H9 (cell line): ENCODE data around the gene TBC1D23. TPM values are rescaled to one million over a fixed set of nuclear protein-coding genes. Genes with fewer than 3 reads are reported as not detected.

Experiments
- DNase-seq: peaks from one replicate; pipeline ENCODE4 v3.0.0-alpha.2; 2017
- H2AFZ ChIP-seq: one replicate; pipeline ENCODE4 v1.6.1; 2013; ENCODE audit warnings: mild to moderate bottlenecking, low read length, control low read depth, moderate library complexity
- H2AK5ac ChIP-seq: 2 replicates; pipeline ENCODE4 v1.6.1; 2013; ENCODE audit warnings: low read length, control low read depth, mixed read lengths; ENCODE audit not compliant: insufficient read length
- H2BK120ac ChIP-seq: one replicate; pipeline ENCODE4 v1.6.1; 2013; ENCODE audit warnings: low read depth, mild to moderate bottlenecking, low read length, control low read depth, inconsistent platforms; ENCODE audit not compliant: poor library complexity, severe bottlenecking
- H2BK12ac ChIP-seq: 2 replicates; pipeline ENCODE4 v1.6.1; 2013; ENCODE audit warnings: low read length, control low read depth, mixed read lengths, low read depth; ENCODE audit not compliant: insufficient read length
- H2BK15ac ChIP-seq: 2 replicates; pipeline ENCODE4 v1.6.1; 2013; ENCODE audit warnings: low read depth, low read length, control low read depth
- H2BK20ac ChIP-seq: one replicate; pipeline ENCODE4 v1.6.1; 2013; ENCODE audit warnings: low read depth, mild to moderate bottlenecking, low read length, control low read depth, inconsistent platforms; ENCODE audit not compliant: poor library complexity, severe bottlenecking
- H2BK5ac ChIP-seq: 2 replicates; pipeline ENCODE4 v1.6.1; 2013; ENCODE audit warnings: low read length, control low read depth, mixed read lengths; ENCODE audit not compliant: insufficient read length
- H3K14ac ChIP-seq: 2 replicates; pipeline ENCODE4 v1.6.1; 2013; ENCODE audit warnings: low read length, control low read depth; ENCODE audit not compliant: insufficient read depth
- H3K18ac ChIP-seq: 2 replicates; pipeline ENCODE4 v1.6.1; 2013; ENCODE audit warnings: low read depth, mild to moderate bottlenecking, mixed read lengths, low read length, control low read depth; ENCODE audit not compliant: insufficient read length
- H3K23ac ChIP-seq: 2 replicates; pipeline ENCODE4 v1.6.1; 2013; ENCODE audit warnings: low read length, control low read depth, mixed read lengths, low read depth; ENCODE audit not compliant: insufficient read length
- H3K23me2 ChIP-seq: 2 replicates; pipeline ENCODE4 v1.6.1; 2013; ENCODE audit warnings: low read depth, mild to moderate bottlenecking, mixed read lengths, low read length, control low read depth; ENCODE audit not compliant: insufficient read length, poor library complexity, severe bottlenecking
- H3K27ac ChIP-seq: 2 replicates; pipeline ENCODE4 v1.5.1; 2013; ENCODE audit warnings: low read length, control low read depth, mixed read lengths, low read depth; ENCODE audit not compliant: insufficient read length
- H3K27me3 ChIP-seq: 2 replicates; pipeline ENCODE4 v1.6.1; 2013; ENCODE audit warnings: low read length, control low read depth, inconsistent platforms; ENCODE audit not compliant: insufficient read depth
- H3K4ac ChIP-seq: 2 replicates; pipeline ENCODE4 v1.6.1; 2013; ENCODE audit warnings: low read depth, mild to moderate bottlenecking, control low read depth, inconsistent platforms, low read length, moderate library complexity
- H3K4me1 ChIP-seq: 2 replicates; pipeline ENCODE4 v1.6.1; 2013; ENCODE audit warnings: low read length, control low read depth, inconsistent platforms; ENCODE audit not compliant: insufficient read depth
- H3K4me2 ChIP-seq: 2 replicates; pipeline ENCODE4 v1.6.1; 2013; ENCODE audit warnings: low read length, control low read depth, mixed read lengths; ENCODE audit not compliant: insufficient read length, insufficient read depth
- H3K56ac ChIP-seq: 2 replicates; pipeline ENCODE4 v1.6.1; 2013; ENCODE audit warnings: low read depth, mild to moderate bottlenecking, mixed read lengths, low read length, control low read depth; ENCODE audit not compliant: insufficient read length
- H3K79me1 ChIP-seq: 2 replicates; pipeline ENCODE4 v1.6.1; 2013; ENCODE audit warnings: low read depth, mild to moderate bottlenecking, moderate library complexity, low read length, control low read depth, inconsistent platforms; ENCODE audit not compliant: insufficient read depth, poor library complexity, severe bottlenecking
- H3K79me2 ChIP-seq: 2 replicates; pipeline ENCODE4 v1.6.1; 2013; ENCODE audit warnings: low read length, control low read depth, inconsistent platforms; ENCODE audit not compliant: insufficient read depth
- H3K9ac ChIP-seq: 2 replicates; pipeline ENCODE4 v1.6.1; 2013; ENCODE audit warnings: low read length, control low read depth, mixed read lengths; ENCODE audit not compliant: insufficient read length; ENCODE audit errors: extremely low read depth
- H3K9me3 ChIP-seq: one replicate; pipeline ENCODE4 v1.6.1; 2013; ENCODE audit warnings: low read depth, low read length, inconsistent platforms; ENCODE audit not compliant: control insufficient read depth
- H3T11ph ChIP-seq: one replicate; pipeline ENCODE4 v1.6.1; 2013; ENCODE audit warnings: mild to moderate bottlenecking, low read length, control low read depth, inconsistent platforms
- H4K20me1 ChIP-seq: one replicate; pipeline ENCODE4 v1.6.1; 2013; ENCODE audit not compliant: control insufficient read depth, insufficient read length, insufficient read depth
- H4K5ac ChIP-seq: 2 replicates; pipeline ENCODE4 v1.6.1; 2013; ENCODE audit warnings: low read depth, mild to moderate bottlenecking, mixed read lengths, low read length, control low read depth; ENCODE audit not compliant: insufficient read length
- H4K8ac ChIP-seq: replicated peaks from 2 replicates; pipeline ENCODE4 v1.6.1; 2013; ENCODE audit warnings: low read length, control low read depth, mixed read lengths, low read depth; ENCODE audit not compliant: insufficient read length
- H4K91ac ChIP-seq: 2 replicates; pipeline ENCODE4 v1.6.1; 2013; ENCODE audit warnings: low read depth, mild to moderate bottlenecking, moderate library complexity, mixed read lengths, low read length, control low read depth; ENCODE audit not compliant: insufficient read length
- H3K27ac Mint-ChIP-seq, 3 experiments: 2 replicates in 2 of 3; 3 replicates in 1 of 3; pipeline ENCODE4 v1.8.0; 2020 to 2021; ENCODE audit warnings: mixed read lengths in 3 of 3, mild to moderate bottlenecking in 1 of 3, moderate library complexity in 1 of 3
- H3K27me3 Mint-ChIP-seq: 2 replicates; pipeline ENCODE4 v1.8.0; 2021; ENCODE audit warnings: low read depth, mild to moderate bottlenecking, moderate library complexity, mixed read lengths
- H3K36me3 Mint-ChIP-seq, 3 experiments: 2 replicates in 2 of 3; 3 replicates in 1 of 3; pipeline ENCODE4 v1.8.0; 2020 to 2021; ENCODE audit warnings: low read depth in 3 of 3, mixed read lengths in 3 of 3; ENCODE audit not compliant: insufficient read depth in 1 of 3
- H3K4me1 Mint-ChIP-seq, 2 experiments: 2 replicates each; pipeline ENCODE4 v1.8.0; 2020; ENCODE audit warnings: mixed read lengths in 2 of 2
- H3K4me3 Mint-ChIP-seq, 2 experiments: 2 replicates in 1 of 2; 3 replicates in 1 of 2; pipeline ENCODE4 v1.8.0; 2020 to 2021; ENCODE audit warnings: mild to moderate bottlenecking in 2 of 2, mixed read lengths in 2 of 2, moderate library complexity in 1 of 2
- H3K9me3 Mint-ChIP-seq, 2 experiments: 2 replicates in 1 of 2; 3 replicates in 1 of 2; pipeline ENCODE4 v1.8.0; 2020; ENCODE audit warnings: mild to moderate bottlenecking in 2 of 2, mixed read lengths in 2 of 2, moderate library complexity in 1 of 2
- CTCF ChIP-seq: fragments of 200-600 bp; sonication (generic); conservative IDR thresholded peaks from 3 replicates; pipeline ENCODE4 v1.8.0; 2021; ENCODE audit warnings: antibody characterized with exemption, mild to moderate bottlenecking
- WGBS: extraction: QIAGEN DNeasy Blood & Tissue Kit; methylation state at CpG from one replicate; pipeline ENCODE4 v1.1.7; 2013; ENCODE audit warnings: missing lambda C conversion rate, low lambda C conversion rate, mixed read lengths; ENCODE audit not compliant: insufficient read length; ENCODE audit errors: extremely low coverage; 5-methylcytosine and 5-hydroxymethylcytosine counted together
- total RNA-seq: library from RNA; stranded (reverse); gene quantifications from 2 replicates; pipeline ENCODE4 v1.2.1, GENCODE V29; 2021

TBC1D23 gene
- total RNA-seq, 1 experiment from 2014 or later = 37.1 TPM

- no peaks in the 10 kb centered on the region for H3K9me3 ChIP-seq
- no peaks in the 10 kb centered on the region for H3K4me1 ChIP-seq
- no peaks in the 10 kb centered on the region for H3K23me2 ChIP-seq
- no peaks in the 10 kb centered on the region for H3K27me3 ChIP-seq
- Mint-ChIP-seq H3K36me3 (peaks cover 4 to 9% (median 5%) of the 10 kb centered on the region in 3 experiments; a peak in 6 of 7 replicates), H3K27ac (no peak overlapping the region; a peak in 1 of 7 replicates), H3K4me3 (no peak overlapping the region), H3K27me3 (no peaks in the 10 kb centered on the region; the same call in 1 of the 2 replicates), H3K9me3 (peaks cover 9 to 14% of the 10 kb centered on the region in 2 experiments), H3K4me1 (no peaks in the 10 kb centered on the region)
- no peak overlapping the region for H3K23ac ChIP-seq
- no peak overlapping the region for H3K9ac ChIP-seq
- H3T11ph ChIP-seq = no peak overlapping the region
- H3K56ac ChIP-seq = no peak overlapping the region
- H4K91ac ChIP-seq = no peak overlapping the region
- no peak overlapping the region for H3K4me2 ChIP-seq
- no peak overlapping the region for H2AK5ac ChIP-seq
- H3K4ac ChIP-seq = no peak overlapping the region
- no peak overlapping the region for H3K27ac ChIP-seq
- H3K18ac ChIP-seq = no peak overlapping the region
- no peak overlapping the region for H2AFZ ChIP-seq
- DNase-seq = no peak
- no peak overlapping the region for H2BK12ac ChIP-seq
- no peaks in the 10 kb centered on the region for H3K79me1 ChIP-seq
- TF ChIP-seq CTCF = no peak
- H2BK5ac ChIP-seq = no peak overlapping the region
- no peak overlapping the region for H2BK120ac ChIP-seq
- H3K14ac ChIP-seq = no peak overlapping the region
- no peak overlapping the region for H2BK20ac ChIP-seq
- H4K5ac ChIP-seq = no peak overlapping the region
- no peaks in the 10 kb centered on the region for H4K20me1 ChIP-seq
- H3K79me2 ChIP-seq = no peaks in the 10 kb centered on the region
- no CpG with 5 or more reads among the region's 26 CpGs for WGBS
- no peak overlapping the region for H4K8ac ChIP-seq
- no peak overlapping the region for H2BK15ac ChIP-seq
These were observed 35.6 kb upstream of the TBC1D23 start for GRCh38 chr3:100225193-100225592.
